HG03064 (cell line): ENCODE data around the gene ENAH.
"Not testable (repeated sequence)": the region's sequence is repeated elsewhere in the genome, so short reads cannot be mapped to it uniquely, and the experiment has no call there.

Experiments used
- ATAC-seq: cut with Tn5 transposase; IDR thresholded peaks from one replicate; pipeline ENCODE4 v1.9.1; 2021; ENCODE audit warnings: low read depth; ENCODE audit not compliant: unreplicated experiment

Gene ENAH

GRCh38 chr1:225652729-225653462 is at the start of gene ENAH:
ENAH (minus strand) TSS chr1:225653123; CDS start chr1:225652690, 433 bp downstream.
- ATAC-seq, result peak; percentile 57

GRCh38 chr1:225700889-225701465 is 48.1 kb upstream of the ENAH start:
- no peak for ATAC-seq

- no peak for ATAC-seq
These were observed 47.4 kb upstream of the ENAH start for GRCh38 chr1:225700164-225700821.

DNA sequence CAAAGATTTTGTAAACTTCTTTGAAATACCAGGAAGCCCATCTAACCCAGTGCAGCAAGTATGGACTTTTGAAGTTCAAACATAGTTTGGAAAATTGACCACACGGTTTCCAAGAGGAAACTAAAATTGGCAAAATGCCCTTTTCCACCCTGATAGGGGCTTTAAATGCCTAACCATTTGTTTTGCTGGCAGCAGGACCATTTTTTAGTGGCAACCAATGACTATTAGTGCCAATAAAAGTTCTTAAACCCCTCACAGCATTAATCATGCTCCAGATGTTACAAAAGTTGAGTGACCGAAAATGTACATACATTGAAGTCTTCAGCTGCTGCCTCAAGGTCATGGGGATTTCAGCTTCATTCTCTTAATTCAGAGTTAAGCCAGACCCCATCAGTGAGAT is 46.4 kb upstream of the ENAH start:
- no peak for ATAC-seq

GRCh38 chr1:225698194-225698593 is 45.3 kb upstream of the ENAH start:
- ATAC-seq, result not testable (repeated sequence)

DNA sequence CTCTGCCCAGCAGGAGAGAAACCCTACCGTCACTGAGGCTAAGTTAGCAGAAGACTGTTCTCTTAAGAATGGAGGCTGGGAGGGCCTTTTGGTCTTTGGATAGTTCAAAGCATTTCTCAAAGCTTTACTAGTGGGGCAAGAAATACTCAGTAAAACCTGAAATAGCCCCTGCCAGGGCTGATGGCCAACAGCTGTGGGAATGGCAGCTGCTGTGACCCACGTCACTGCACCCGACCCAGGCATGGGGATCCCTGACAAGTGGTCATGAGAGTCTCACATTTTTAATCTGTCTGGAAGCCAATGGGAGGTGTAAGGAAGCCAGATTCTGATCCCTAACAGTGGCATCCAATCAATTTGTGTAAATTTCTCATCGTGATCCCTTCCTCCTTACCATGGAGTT is 44.5 kb upstream of the ENAH start:
- ATAC-seq, result no peak

GRCh38 chr1:225695578-225696337 is 42.8 kb upstream of the ENAH start:
- no peak for ATAC-seq

DNA sequence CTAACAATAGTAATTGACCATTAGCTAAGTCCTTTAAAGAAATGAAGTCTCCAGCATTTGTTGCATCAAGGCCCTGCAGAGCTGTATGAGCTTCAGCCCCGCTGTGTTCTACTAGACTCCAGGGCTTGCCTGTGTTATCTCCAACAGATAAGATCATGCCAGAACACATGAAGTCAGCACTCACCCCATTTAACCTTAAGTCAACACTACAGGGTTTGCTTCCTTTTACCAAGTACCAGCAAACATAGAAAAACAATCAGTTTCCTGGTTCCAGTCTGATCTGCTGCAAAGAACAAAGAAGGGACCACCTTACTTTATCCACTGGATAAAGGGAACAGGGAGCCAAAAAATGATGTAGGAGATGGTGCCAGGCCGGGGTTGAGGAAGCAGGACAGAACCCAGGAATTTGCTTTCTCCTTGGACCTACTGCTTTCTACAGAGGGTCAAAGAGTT is 41.3 kb upstream of the ENAH start:
- ATAC-seq, result no peak

DNA sequence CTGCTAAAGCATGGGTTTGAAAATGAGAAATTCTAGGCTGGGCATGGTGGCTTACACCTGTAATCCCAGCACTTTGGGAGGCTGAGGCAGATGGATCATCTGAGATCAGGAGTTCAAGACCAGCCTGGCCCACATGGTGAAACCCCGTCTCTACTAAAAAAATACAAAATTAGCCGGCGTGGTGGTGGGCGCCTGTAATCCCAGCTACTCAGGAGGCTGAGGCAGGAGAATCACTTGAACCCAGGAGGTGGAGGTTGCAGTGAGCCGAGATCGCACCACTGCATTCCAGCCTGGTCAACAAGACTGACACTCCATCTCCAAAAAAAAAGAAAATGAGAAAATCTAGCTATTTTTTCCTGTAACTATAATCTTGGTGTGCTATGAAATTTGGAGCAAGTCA is 40.8 kb upstream of the ENAH start:
- ATAC-seq, result not testable (repeated sequence)

DNA sequence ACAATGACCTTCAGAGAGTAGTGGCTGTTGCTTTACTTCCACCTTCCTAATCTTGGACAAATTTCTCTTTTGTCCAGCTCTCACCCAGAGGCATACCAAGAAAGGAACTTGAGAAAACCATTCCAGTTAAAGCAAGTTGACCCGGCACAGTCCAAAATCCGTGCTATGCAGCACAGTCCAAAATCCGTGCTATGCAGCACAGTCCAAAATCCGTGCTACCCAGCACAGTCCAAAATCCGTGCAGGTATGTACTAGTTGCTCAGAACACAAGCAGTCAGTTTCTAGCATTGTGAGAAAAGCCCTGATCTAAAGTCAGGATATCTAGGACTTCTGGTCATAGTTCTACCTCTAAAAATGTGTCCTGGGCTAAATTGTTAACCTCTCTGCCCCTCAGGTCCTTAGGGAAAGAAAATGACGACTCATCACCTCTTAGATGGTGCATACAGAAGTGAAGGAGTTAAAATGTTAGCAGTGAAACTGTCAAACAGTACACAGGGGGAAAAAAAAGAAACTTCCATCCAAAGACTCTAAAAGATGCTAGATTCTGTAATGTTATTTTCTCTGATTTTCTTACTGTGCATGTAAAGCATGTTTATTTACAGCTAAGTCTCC is 40.3 kb upstream of the ENAH start:
- ATAC-seq, result no peak

DNA sequence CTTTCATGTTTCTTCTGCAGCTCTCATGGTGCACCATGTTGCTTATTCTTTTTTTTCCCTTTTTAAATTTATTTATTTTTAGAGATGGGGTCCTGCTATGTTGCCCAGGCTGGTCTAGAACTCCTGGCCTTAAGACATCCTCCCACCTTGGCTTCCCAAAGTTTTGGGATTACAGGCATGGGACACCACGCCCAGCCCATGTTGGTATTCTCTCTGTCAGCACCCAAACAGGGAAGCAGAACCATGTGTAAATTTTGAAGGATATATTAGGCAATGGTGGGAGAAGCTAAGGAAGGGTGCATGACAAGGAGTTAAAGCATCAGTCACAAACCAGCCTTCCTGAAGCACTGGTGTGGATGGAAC is 39.6 kb upstream of the ENAH start:
- no peak for ATAC-seq

DNA sequence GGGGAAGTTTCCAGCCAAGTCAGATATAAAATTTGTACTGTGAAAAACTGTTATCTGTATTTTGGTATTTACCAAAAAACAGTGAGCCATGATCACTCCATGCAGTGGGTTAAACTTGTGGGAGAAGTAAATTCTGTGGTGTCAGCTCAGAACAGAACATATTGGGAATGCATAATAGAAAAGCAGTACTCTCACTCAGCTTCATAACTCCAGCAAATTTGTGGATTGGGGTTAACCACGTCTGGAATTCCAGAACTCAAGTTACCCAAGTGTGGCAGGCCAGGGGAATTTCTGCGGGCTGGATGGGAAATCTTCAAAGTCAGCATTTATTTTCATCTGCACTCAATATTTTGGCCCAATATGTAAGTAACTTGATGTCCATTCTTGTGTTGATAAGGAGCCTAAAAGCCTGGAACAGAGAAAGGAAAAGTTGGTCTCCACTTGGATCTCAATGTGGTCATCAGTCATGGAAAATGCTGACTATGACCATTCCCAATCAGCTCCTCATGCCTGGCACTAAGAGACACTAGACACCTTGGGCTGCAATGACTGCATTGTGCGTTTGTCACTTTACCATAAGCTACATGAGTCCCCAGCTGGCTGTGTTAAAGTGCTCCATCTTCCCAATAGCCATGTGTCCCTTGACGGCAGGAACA is 39.1 kb upstream of the ENAH start:
- ATAC-seq, result no peak

DNA sequence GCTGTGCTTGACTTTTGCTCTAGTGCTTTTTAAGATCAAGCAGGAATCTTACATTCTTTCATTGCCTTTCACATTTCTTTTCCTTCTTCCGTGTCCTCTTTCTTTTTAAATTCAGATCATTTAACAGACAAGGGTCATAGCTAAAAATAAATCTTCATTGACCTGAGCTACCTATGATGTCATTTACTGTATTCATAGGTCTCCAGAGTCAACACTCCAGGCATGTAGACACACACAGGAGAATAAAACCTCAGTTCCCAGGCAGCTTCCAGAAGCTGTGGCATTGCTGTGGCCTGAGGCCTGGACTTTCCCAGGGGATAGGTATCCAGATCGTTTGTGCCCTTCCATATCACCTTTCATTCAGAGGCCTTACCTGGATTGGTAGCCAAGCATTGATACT is 38.5 kb upstream of the ENAH start:
- no peak for ATAC-seq

DNA sequence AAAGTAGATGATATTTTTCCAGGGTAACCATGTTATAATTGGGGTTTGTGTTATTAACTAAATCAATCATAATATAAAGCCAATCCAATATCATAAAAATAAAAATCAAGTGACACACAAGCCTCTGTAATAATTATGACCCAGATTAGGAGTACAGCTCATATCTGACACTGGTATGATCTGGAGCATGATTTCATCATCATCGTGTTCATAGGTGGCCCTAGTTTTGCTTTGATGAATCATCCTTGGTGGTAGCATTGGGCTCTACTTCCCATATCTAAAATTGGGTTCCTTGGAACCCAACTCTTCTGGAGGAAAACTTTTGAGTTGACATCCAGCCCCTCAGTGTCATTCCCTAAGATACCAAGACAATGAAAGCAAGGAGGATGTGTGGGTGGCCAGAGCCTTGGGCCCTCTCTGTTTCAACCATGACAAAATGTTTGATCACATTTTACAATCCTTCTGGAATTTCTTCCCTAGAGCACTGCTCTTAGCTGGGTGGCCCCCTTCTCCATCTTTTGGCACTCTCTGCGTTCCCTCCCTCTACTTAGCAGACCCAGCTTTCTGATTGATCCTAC is 37.0 kb upstream of the ENAH start:
- ATAC-seq, result no peak

- no peak for ATAC-seq
These were observed 35.4 kb upstream of the ENAH start for GRCh38 chr1:225688345-225688744.

GRCh38 chr1:225685476-225686176 is 32.7 kb upstream of the ENAH start:
- ATAC-seq, result no peak

DNA sequence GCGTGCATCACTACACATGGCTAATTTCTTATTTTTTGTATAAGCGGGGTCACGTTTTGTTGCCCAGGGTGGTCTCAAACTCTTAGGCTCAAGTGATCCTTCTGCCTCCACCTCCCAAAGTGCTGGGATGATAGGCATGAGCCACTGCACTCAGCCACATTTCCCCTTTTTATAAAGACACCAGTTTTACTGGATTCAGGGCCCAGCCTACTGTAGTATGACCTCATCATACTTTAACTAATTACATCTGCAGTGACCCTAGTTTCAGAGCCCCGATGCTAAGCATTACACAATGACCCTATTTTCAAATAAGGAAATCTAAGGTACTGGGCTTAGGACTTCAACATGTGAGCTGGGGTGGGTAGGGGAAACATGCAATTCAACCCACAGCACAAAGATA is 31.8 kb upstream of the ENAH start:
- no peak for ATAC-seq

DNA sequence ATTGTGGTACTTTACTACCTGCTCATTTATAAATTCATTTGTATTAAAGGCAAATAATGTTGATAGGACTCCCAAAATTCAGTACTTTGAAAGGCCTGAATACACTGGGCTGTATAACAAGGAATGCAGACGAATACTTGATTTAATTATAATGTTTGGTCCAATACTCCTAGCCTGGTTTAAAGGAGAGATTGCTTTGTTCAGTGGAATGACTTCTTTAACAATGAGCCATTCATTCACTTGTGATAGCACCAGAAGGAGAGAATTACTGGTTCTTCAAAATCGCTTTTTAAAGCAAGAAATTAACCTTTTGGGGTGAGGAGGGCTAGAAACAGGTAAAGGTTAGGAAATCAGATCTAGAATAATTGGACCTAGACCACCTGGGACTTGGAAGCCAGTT is 28.3 kb upstream of the ENAH start:
- no peak for ATAC-seq

DNA sequence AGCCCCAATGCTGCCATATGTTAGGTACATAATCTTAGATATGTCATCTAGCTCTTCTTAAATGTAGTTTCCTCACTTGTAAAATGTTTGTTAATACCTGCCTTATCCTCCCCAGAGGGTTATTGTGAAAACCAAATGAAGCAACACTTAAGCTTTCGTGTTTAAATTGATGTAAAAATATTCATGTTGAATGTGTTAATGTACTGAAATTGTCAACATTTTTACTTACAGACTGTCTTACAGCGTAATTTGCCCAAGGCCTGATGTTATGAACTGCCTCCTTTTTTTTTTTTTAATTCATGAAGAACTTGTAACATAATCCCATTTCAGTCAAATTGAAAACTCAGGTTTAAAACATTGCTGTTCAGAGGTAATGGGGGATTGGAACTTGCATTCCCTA is 25.6 kb upstream of the ENAH start:
- no peak for ATAC-seq
